DMS114 treated with DMSO at 0.1 percent for 48 hours (cell line): ENCODE data around the gene FBXW7.

Source experiments
- DNase-seq: peaks from one replicate; lab custom pipeline; 2025; ENCODE audit not compliant: unreplicated experiment; lab: John Stamatoyannopoulos, UW

FBXW7 gene

DNA sequence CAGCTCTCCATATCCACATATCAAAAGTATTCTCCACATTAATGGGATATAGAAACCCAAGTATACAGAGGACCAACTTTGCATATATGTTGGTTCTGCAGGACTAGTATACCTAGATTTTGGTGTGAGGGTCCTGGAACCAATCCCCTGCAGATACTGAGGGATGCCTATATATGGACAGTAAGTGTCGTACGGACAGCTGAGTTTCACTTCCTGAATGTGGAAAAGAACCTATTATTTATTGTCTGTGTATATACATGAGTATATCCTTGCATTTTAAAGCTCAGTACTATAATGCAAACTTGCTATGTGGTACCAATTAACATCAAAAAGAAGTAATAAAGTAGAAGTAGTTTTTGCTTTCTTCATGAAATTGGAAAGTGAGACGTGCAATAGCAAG is 101.9 kb downstream of the FBXW7 start:
- DNase-seq: no peak

DNA sequence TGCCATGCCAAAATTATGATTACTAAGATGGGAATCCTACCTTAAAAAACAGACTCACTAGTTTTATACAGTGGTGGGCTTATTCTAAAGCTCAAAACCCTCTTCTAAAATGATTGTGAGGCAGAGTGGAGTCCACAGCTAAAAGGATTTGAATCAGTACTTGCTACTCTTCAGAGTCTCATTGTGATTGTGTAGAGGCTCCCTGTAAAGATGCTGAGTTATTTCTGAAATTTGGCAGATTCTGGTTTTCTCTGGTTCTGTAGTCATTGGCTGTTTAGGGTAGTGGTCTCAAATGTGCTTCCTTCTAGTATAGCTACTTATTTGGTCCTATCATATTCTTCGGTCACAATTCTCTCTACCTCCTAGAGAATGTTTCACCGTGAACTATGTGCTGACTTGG is 104.1 kb downstream of the FBXW7 start:
- no peak for DNase-seq

DNA sequence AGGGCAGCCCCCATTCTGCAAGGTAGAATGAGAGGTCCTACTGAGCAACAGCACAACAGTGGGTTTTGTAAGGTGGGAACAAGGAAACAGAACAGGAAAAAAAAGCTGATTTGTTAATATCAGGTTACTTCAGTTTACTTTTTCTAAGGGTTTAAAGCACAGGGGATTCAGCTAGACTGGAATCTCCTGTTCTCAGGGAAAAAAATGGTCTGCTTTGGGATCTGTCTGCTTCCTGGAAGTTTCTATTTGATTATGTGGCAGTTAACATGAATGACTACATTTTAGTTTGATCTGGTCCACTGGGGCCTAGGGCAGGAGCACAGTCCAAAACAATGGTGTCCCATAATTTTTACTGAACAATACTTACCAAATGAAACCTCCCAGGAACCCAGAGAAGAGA is 104.6 kb downstream of the FBXW7 start:
- no peak for DNase-seq

DNA sequence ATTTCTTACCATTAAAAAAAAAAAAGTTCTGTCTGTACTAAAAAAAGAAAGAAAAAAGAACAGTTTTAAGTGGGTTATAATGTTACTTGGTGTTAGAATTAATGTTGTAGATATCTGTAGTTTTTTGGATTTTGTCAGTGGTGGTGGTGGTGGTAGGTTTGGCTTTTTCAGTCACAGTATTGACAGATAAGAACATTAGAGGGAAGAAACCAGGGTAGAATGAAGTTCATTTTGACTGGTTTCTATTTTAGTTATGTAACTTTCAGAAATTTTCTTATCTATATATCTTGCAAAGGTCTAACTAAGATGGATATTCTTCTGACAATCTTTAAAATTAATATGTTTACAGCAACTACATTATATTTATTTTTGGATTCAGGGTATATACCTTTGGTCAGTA is 105.4 kb downstream of the FBXW7 start:
- no peak for DNase-seq

DNA sequence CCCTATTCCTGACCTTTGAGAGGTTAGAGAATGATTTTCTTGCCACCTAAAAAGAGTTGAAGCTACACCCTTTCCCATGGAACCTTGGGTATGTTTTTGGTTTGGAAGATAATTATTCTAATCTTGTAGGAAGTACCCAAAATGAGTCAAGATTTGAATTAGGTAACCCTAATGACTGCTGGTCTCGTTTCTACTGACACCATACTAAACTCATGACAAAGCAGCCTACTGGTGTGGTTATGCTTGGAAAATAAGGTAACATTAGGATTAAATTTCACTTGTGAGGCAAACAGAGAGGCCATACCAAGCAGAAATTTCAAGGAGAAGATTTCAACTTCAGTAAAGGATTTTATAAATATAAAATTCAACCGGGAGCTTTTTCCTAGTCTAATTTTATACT is 107.9 kb downstream of the FBXW7 start:
- no peak for DNase-seq

DNA sequence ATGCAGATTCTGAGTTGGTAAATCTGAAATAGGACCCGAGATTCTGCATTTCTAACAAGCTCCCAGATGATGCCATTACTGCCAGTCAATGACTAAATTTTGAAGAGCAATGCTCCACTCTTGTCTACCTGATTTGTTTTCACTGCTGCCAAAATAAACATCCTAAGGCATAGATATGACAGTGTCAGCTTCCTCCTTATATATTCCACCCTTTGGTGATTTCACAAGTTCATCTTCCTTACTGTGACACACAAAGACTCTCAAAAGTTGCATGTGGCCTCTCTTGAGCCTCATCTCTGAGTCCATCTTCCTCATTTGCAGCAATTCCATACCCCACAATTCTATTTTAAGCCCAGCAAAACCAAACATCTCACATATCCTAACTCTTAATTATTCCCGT is 110.9 kb downstream of the FBXW7 start:
- no peak for DNase-seq

DNA sequence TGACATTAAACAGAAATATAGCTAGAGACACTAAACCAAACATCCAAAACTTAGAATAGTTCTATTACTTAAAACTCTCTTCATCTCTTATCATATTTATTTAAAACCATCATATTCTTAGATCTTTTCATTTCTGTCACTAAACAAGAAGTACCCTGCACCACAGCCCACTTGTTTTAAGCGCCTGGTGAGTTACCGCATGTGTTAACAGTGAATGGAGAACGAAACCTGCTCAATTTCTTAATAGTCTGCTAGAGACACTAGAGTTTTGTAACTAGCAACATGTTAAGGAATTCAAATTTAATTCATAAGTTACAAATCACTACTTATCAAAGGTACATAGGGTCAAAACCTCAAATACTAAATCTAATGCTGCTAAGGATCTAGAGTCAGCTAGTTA is 111.5 kb downstream of the FBXW7 start:
- DNase-seq: no peak

DNA sequence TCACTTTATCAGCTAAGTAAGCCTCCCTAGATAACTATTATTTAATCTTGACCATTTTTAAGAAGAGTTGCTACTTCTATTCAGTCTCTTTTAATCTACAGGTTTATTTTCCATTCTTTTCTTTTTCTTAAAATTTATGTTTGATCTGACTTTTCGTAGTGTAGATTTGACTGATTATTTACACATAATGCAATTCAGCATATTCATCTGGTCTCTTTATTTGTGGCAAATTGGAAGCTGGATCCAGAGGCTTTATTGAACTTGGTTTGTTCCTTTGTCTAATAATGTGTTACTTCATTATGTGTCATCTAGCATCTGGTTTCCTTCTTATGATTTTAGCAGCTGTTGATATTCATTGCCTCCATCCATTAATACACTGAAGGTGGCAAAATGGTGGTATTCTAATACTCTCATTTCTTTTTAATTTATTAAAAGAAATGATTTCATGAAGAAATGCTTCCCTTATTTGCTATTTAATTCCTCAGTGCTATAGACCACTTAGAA is 113.0 kb downstream of the FBXW7 start:
- DNase-seq: no peak

DNA sequence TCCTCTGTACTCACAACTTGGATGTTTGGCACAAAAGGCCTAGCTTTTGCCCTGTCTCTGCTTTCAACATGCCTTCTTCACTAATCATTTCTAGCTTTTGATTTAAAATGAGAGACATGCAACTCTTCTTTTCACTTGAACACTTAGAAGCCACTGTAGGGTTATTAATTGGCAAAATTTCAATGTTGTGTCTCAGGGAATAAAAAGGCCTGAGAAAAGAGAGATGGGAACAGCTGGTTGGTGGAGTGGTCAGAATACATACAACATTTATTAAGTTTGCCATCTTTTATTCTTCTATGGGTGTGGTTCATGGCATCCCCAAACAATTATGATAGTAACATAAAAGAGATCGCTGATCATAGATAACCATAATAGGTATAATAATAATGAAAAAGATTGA is 114.3 kb downstream of the FBXW7 start:
- DNase-seq: no peak

DNA sequence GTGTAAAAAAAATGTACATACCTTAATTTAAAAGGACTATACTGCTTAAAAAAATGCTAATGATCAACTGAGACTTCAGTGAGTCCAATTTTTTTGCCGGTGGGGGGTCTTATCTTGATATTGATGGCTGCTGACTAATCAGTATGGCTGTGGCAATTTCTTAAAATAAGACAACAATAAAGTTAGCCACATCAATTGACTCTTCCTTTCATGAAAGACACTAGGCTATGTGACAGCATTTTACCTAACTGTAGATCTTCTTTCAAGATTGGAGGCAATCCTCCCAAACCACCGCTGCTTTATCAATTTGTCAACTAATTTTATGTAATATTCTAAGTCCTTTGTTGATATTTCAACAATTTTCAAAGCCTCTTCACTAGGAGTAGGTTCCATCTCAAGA is 116.1 kb downstream of the FBXW7 start:
- no peak for DNase-seq

DNA sequence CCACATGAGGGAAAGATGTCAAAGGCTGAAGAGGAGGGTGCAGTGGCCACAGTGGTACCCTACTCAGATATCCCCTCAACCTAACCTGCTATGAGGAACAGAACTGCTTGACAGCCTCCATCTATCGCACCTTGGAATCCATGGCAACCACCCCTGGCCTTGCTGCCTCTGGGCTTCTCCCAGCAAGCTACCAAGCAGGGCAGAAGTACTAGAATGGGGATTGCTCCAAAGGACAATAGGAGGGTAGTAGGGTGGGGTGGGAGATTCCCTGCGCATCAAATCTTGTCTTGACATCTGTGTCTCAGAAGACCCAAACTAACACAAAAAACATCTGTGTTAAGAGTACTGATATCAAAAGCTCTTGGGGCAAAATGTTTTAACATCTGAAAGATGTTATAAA is 118.2 kb downstream of the FBXW7 start:
- DNase-seq: no peak

DNA sequence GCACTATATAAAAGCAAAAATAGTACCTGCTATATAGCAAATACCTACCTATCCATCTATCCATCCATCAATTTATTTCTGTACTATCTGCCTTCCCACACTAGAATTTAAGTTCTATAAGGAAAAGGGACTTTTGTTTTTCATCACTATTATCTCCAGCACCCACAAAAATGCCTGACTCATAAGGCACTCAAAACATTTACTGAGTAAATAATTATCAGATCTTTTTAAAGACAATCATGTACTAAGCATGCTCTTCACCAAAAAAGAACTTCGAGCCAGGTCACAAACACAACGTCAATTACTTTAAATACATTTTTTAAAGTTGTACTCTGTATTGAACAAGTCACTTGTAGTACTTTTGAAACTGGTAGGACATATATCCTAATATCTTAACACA is 119.9 kb downstream of the FBXW7 start:
- DNase-seq: no peak

DNA sequence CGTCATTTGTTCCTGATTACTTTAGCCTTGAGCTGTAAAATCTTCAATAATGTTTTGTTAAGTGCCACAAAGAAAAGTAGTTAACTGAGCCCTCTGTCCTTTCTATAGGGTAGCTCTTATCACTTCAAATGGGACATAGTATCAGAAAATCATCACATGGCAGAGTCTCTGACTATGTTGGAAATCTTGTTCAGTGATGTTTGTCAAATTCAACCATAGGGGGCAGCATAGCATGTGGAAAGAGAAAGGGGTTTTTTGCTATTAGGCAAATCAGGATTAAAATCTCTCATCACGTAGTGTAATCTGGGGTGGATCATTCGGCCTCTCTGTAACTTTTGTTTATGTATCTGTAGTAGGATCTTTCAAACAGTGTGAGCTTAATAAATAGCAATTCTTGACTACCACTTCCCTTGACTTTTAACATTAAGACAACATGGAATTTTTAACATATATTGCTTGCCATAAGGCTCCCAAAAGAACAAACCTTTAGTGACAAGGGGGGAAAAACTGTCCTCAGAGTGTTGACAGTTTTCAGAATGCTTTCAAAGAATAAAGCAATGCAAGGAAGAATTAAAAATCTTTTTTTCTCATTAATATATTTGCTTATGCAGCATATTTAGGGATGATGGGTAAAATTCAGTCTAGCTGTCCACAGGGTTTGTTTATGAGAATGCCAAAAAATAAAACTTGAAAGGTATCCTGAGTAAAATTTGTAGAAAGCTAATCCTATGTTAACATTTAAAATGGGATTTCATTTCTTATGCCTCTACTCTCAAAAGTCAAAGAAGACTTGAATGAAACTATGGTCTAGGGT is 127.2 kb downstream of the FBXW7 start:
- DNase-seq: no peak

DNA sequence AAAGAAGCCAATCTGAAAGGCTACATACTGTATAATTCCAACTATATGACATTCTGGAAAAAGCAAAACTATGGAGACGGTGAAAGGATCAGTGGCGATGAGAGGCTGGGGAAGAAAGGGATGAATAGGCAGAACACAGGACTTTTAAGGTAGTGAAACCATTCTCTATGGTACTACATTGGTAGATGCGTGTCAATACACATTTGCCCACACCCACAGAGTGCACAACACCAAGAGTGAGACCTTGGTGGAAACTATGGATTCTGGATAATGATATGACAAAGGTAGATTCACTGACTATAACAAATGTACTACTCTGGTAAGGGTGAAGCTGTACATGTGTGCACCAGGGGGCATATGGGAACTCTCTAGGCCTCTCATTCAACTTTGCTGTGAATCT is 134.5 kb downstream of the FBXW7 start:
- no peak for DNase-seq

DNA sequence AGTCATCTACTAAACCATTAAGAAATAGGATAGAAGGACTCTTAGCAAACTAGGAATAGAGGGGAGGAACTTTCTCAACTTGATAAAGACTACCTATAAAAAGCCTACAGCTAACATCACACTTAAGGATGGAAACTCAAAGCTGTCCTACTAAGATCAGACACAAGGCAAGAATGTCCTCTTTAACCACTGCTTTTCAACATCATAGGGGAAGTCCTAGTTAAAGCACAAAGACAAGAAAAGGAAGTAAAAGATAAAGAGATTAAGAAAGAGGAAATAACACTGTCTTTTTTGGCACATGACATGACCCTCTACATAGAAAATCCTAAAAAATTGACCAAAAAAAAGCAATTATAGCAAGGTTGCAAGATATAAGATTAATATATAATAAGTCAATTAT is 136.6 kb downstream of the FBXW7 start:
- no peak for DNase-seq

DNA sequence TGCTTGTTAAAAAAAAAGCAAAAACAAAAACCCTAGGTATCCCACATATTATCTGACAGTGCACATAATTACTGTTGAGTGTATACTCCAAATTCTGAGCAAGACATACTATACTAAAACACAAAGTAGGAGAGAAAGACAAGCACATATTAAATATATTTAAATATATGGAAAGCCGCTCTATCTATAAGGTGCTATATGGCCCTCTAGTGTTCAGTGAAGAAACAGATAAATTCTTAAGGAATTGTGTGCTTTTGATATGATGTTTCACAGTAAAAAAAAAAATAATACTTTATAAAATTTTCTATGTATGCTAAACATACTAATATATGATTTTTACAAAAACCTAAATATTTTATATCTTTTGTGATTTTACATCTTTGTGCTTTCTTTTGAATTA is 137.8 kb downstream of the FBXW7 start:
- DNase-seq: no peak

DNA sequence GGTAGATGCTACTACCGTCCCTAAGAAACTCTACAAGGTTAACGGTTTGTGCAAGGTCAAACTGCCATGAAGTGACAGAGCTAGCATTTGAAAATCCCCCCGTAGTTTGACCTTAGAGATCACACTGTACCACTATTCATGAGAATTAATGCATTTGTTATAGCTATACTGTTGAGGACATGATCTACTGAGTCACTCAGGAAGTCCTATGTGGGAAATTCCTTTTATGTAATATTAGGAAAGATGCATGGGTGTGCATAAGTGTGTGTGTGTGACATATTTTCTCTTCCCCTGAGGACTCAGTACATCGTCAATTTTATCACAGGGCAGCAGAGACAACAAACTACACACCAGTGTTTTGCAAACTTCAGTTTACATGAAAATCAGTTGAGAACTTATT is 141.1 kb downstream of the FBXW7 start:
- DNase-seq: no peak

DNA sequence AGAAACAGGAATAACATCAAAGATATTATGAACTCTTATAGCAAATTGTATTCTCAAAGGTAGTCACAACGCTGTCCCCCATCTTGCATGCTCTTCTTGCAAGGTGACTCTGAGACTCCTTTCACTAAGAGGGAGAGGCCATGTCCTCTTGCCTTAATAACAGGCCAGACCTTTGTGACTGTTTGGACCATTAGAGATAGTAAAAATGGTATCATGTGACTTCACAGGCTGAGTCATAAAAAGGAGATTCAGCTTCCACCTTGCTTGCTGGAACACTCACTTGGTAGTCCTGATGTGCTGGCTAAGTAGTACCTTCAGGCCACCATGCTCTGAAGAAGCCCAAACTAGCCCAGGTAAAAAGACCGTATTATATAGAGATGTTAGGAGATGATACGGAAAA is 143.8 kb downstream of the FBXW7 start:
- no peak for DNase-seq

DNA sequence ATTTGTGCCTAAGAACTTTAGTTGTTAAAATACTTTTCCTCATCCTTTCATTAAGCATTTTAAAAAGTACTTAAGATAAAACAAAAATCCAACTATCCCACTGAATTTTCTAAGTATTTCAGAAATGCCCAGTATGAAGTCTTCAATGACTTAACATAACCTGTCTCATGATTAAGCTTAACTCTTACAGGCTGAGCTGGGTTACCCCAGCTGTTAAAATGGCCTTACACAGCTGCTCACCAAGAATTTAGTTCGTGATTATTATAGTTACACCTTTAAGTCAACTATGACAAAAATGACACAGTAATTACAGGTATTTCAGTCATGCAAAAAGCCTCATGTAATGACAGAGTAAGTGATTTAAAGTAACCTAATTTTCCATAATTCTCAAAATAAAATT is 145.7 kb downstream of the FBXW7 start:
- no peak for DNase-seq

DNA sequence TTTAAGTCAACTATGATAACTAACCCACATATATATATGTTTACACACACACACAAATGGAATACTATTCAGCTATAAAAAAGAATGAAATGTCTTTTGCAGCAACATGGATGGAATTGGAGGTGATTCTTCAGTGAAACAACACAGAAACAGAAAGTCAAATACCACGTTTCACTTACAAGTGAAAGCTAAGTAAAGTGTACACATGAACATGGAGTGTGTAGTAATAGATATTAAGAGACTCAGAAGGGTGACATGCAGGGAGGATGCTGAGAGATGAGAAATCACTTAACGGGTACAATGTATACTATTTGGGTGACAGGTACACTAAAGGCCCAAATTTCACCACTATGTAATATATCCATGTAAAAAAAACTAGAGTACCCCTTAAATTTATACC is 146.5 kb downstream of the FBXW7 start:
- no peak for DNase-seq

DNA sequence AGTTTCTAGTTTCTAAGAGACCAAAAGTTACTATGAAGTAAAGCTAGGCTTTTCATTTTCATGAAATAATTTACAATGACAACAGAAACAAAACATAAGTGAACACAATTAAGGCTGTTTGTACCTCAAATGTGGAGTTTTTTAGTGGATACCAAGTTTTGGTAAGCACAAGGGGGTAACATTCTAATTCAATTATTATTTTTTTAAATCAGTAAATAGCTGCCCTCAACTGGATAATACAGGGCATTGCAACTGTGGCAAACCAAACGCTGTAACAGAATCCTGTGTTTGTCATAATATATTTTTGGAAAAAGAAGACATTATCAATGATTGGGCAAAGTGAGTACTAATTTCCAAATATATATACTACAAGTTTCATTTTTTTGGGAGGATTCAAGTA is 150.3 kb downstream of the FBXW7 start:
- no peak for DNase-seq

DNA sequence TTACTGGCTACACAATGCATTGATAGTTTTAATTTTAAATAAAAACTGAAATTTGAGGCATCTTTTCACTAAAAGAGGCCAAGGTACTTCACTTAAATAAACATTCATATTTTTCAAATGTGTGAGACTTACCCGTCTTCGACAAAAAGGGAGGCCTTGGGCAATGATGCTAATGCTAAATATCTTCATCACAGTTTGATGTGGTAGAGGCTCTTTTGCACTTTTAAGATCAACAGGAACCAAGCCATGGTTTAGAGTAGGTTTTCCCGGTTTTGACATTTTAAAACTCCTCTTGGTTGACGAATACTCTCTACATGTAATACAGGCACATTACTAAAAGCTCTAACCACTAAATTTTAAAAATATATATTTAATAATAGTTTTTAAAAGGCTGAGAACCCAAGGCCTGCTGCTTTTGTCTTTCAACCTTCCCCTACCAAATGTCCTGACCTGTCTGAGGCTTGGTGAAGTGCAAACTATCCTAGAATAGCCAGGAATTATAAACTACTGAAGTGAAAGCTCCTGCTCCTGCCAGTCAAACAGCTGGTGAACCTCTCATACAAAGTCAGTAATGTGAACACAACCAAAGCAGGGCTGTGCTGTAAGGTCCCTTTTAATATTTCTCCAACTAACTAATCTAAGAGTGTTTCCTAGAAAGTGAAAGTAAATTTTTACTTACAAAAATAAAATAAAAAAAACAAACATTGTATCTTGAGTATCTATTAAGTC is 153.7 kb downstream of the FBXW7 start:
- DNase-seq: no peak

DNA sequence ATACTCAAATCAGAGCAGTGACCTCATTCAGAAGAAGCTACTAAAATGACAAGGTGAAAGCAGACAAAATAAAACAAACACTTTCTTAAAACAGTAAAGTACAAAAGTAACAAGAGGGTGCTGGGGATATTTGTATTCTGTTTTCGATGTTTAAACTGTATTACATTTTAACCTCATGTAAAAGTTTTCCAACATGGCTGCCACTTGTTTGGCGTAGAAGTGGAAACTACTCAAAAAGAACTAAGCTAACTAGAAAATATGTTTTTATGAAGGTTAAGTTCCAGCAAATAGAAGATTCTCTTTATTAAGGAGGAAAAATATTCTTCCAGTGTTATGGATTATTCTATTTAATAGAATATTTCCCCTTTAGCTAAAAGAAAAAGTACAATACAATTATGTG is 155.0 kb downstream of the FBXW7 start:
- no peak for DNase-seq
